ENCODE results near the gene SLC47A1. TPM values are rescaled to one million over a fixed set of nuclear protein-coding genes. Genes with fewer than 3 reads are reported as not detected.

The SLC47A1 gene
- total and polyA plus RNA-seq, 4 donors: 34.8 to 69.2 (median 37.2) TPM

GRCh38 chr17:19554393-19554792 lies 20.7 kb downstream of the SLC47A1 start (continued):
- TF ChIP-seq REST (IDR thresholded peaks at IDR 0.05) (no peak), SP1 (IDR thresholded peaks at IDR 0.05) (no peak)

DNA sequence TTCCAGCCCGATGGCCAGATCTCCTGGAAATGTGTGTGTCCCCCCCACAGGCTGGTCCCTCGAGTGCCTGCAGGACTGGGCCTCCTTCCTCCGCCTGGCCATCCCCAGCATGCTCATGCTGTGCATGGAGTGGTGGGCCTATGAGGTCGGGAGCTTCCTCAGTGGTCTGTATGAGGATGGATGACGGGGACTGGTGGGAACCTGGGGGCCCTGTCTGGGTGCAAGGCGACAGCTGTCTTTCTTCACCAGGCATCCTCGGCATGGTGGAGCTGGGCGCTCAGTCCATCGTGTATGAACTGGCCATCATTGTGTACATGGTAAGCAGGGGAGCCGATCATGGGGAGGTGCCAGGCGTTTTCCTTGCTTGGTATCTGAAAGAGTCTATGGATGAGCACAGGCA lies 22.1 kb downstream of the SLC47A1 start:
- 94% methylated on average over 11 of the region's 11 CpGs for WGBS
- no peaks in the 10 kb centered on the region for H3K27me3 ChIP-seq (ENCODE audit: control insufficient read depth in 4 of 4, insufficient read depth in 4 of 4, low read length in 3 of 4)
- peaks cover 0 to 9% (median 3%) of the 10 kb centered on the region in 4 donors for H3K36me3 ChIP-seq (ENCODE audit: control insufficient read depth in 4 of 4, insufficient read depth in 3 of 4, low read depth in 1 of 4, low read length in 3 of 4)
- H3K9ac ChIP-seq (ENCODE audit: low read depth in 1 of 2, low read length in 2 of 2): no peak overlapping the region
- H3K4me1 ChIP-seq (ENCODE audit: control insufficient read depth in 4 of 4, insufficient read depth in 4 of 4, low read length in 3 of 4): peaks cover 4 to 35% (median 15%) of the 10 kb centered on the region in 4 donors
- no peak overlapping the region for H3K27ac ChIP-seq (ENCODE audit: low read depth in 1 of 2, low read length in 2 of 2)
- TF ChIP-seq ATF3 (IDR thresholded peaks at IDR 0.05) (no peak), RXRA (IDR thresholded peaks at IDR 0.05) (no peak)
- DNase-seq (ENCODE audit: low spot score): no peak
- no peak overlapping the region for H3K4me3 ChIP-seq (ENCODE audit: low read depth in 1 of 3, low read length in 3 of 3)
- no peaks in the 10 kb centered on the region for H3K9me3 ChIP-seq (ENCODE audit: control insufficient read depth in 4 of 4, low read length in 3 of 4)

DNA sequence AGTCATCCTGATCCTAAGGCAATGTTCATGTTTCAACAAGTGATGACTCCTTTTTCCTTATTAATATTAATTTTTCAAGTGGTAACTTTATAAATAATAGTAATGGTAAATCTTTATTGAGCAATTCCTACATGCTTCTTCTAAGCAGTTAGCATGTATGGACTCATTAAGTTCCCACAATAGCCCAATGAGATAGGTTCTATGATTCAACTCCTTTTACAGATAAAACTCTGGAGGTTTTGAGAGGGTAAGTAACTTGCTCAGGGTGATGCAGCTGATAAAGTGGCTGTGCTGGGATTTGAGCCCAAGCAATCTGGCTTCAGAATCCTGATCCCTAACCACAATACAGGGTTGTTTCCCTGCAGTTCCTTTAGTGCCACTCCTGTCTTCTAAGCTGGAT lies 25.3 kb downstream of the SLC47A1 start:
- TF ChIP-seq EGR1 (IDR thresholded peaks at IDR 0.05; ENCODE audit: low read depth in 2 of 2) (no peak), RXRA (IDR thresholded peaks at IDR 0.05) (no peak), NR2F2 (IDR thresholded peaks at IDR 0.05) (no peak), TAF1 (conservative IDR thresholded peaks at IDR 0.05) (no peak), SP1 (IDR thresholded peaks at IDR 0.05) (no peak), ZBTB33 (IDR thresholded peaks at IDR 0.05) (no peak), HNF4G (IDR thresholded peaks at IDR 0.05) (no peak), FOXA2 (IDR thresholded peaks at IDR 0.05) (no peak), FOXA1 (IDR thresholded peaks at IDR 0.05) (no peak), RAD21 (IDR thresholded peaks at IDR 0.05) (no peak), MAX (IDR thresholded peaks at IDR 0.05) (no peak), JUND (IDR thresholded peaks at IDR 0.05) (no peak)
- TF ChIP-seq, protein P1, sequence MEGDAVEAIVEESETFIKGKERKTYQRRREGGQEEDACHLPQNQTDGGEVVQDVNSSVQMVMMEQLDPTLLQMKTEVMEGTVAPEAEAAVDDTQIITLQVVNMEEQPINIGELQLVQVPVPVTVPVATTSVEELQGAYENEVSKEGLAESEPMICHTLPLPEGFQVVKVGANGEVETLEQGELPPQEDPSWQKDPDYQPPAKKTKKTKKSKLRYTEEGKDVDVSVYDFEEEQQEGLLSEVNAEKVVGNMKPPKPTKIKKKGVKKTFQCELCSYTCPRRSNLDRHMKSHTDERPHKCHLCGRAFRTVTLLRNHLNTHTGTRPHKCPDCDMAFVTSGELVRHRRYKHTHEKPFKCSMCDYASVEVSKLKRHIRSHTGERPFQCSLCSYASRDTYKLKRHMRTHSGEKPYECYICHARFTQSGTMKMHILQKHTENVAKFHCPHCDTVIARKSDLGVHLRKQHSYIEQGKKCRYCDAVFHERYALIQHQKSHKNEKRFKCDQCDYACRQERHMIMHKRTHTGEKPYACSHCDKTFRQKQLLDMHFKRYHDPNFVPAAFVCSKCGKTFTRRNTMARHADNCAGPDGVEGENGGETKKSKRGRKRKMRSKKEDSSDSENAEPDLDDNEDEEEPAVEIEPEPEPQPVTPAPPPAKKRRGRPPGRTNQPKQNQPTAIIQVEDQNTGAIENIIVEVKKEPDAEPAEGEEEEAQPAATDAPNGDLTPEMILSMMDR (IDR thresholded peaks at IDR 0.05; ENCODE audit: low read depth, low read length, missing input control): no peak
- no peaks in the 10 kb centered on the region for H3K9me3 ChIP-seq (ENCODE audit: control insufficient read depth in 4 of 4, low read length in 3 of 4)
- H3K27ac ChIP-seq (ENCODE audit: low read depth in 1 of 2, low read length in 2 of 2): no peak overlapping the region
- DNase-seq (ENCODE audit: low spot score): no peak
- peaks cover 0 to 9% (median 3%) of the 10 kb centered on the region in 4 donors for H3K36me3 ChIP-seq (ENCODE audit: control insufficient read depth in 4 of 4, insufficient read depth in 3 of 4, low read depth in 1 of 4, low read length in 3 of 4)
- H3K4me1 ChIP-seq (ENCODE audit: control insufficient read depth in 4 of 4, insufficient read depth in 4 of 4, low read length in 3 of 4): peaks cover 0 to 25% (median 10%) of the 10 kb centered on the region in 4 donors
- no peaks in the 10 kb centered on the region for H3K27me3 ChIP-seq (ENCODE audit: control insufficient read depth in 4 of 4, insufficient read depth in 4 of 4, low read length in 3 of 4)
- H3K9ac ChIP-seq (ENCODE audit: low read depth in 1 of 2, low read length in 2 of 2): no peak overlapping the region
- H3K4me3 ChIP-seq (ENCODE audit: low read depth in 1 of 3, low read length in 3 of 3): no peak overlapping the region
